ENCODE results near the gene RALGPS2.

RALGPS2 gene

GRCh38 chr1:178724728-178725465 is at the start of gene RALGPS2:
TSS of gene RALGPS2 (plus strand) at chr1:178725244. CDS start at chr1:178776765, 51,521 bp downstream.
- TF ChIP-seq CTCF (IDR thresholded peaks at IDR 0.05; ENCODE audit: insufficient read depth, low read length, missing control alignments) = no peak
- ChIA-PET CTCF (no interaction called here), POLR2A (interaction anchor here (0.8 to 1.0 kb wide), 2 partner anchors 182 to 186 kb away, joined by 3 to 4 read pairs; no protein-coding TSS in a partner anchor)
- DNase-seq (ENCODE audit: low read depth, low spot score) = no peak
- H3K4me3 ChIP-seq (ENCODE audit: low read depth, low read length) = peak within 1 kb of the TSS; percentile 76

DNA sequence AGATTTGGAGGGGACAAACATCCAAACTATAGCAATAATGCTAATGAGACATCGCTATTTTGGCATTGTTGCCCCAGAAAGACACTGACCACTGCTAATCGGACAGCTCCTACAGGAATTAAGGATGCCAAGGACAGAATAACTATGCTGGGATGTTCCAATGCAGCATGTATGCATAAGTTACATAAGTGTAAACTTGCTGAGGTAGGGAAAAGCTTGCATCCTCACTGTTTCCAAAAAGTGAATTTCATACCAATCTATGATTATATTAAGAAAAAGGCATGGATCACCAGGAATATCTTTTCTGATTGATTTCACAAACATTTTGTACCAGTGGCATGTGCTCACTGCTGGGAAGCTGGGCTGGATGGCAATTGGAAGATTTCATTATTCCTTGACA is 45.8 kb upstream of the RALGPS2 start:
- TF ChIP-seq CTCF (IDR thresholded peaks at IDR 0.05; ENCODE audit: insufficient read depth, low read length, missing control alignments) = no peak
- ChIA-PET POLR2A (no interaction called here), CTCF (interaction anchor here (1.4 to 1.5 kb wide), 2 partner anchors 9 to 13 kb away, joined by 3 to 4 read pairs; no protein-coding TSS in a partner anchor)
- no peak for DNase-seq (ENCODE audit: low read depth, low spot score)
- no peak overlapping the region for H3K4me3 ChIP-seq (ENCODE audit: low read depth, low read length)

GRCh38 chr1:178682429-178682828 is 42.6 kb upstream of the RALGPS2 start:
- no peak for TF ChIP-seq CTCF (IDR thresholded peaks at IDR 0.05; ENCODE audit: insufficient read depth, low read length, missing control alignments)
- ChIA-PET CTCF (interaction anchor here (1.1 kb wide), 2 partner anchors 16 to 92 kb away, joined by 3 to 4 read pairs; no protein-coding TSS in a partner anchor), POLR2A (no interaction called here)
- no peak overlapping the region for H3K4me3 ChIP-seq (ENCODE audit: low read depth, low read length)
- no peak for DNase-seq (ENCODE audit: low read depth, low spot score)

GRCh38 chr1:178682886-178683285 is 42.2 kb upstream of the RALGPS2 start:
- H3K4me3 ChIP-seq (ENCODE audit: low read depth, low read length) = no peak overlapping the region
- DNase-seq (ENCODE audit: low read depth, low spot score) = no peak
- TF ChIP-seq CTCF (IDR thresholded peaks at IDR 0.05; ENCODE audit: insufficient read depth, low read length, missing control alignments) = no peak
- CTCF ChIA-PET = interaction anchor here (0.8 to 1.1 kb wide), 3 partner anchors 16 to 140 kb away, joined by 3 to 4 read pairs (median 3); no protein-coding TSS in a partner anchor
- POLR2A ChIA-PET = interaction anchor here (0.9 to 2.0 kb wide), 2 partner anchors 32 to 145 kb away, joined by 4 to 6 read pairs; no protein-coding TSS in a partner anchor

DNA sequence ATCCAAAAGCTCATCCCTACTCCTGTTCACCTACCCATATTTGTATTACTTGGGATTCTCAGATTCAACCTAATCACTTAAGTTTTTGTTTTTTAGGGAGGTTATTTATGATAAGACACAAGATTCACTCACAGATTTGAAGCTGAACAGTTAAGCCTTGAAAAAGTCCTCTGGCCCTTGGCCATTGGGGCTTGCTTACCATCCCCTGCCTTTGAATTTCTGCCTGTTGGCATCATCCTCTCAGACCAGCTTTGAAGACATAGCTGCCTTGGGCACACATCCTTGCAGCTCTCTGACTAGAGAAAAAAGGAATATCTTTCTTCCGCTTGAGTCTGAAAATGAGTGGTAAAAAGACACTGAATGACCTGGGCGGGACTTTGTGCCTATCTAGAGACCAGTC is 41.8 kb upstream of the RALGPS2 start:
- no peak overlapping the region for H3K4me3 ChIP-seq (ENCODE audit: low read depth, low read length)
- TF ChIP-seq CTCF (IDR thresholded peaks at IDR 0.05; ENCODE audit: insufficient read depth, low read length, missing control alignments) = no peak
- no peak for DNase-seq (ENCODE audit: low read depth, low spot score)
- ChIA-PET POLR2A (interaction anchor here (0.9 to 2.0 kb wide), 2 partner anchors 32 to 145 kb away, joined by 4 to 6 read pairs; no protein-coding TSS in a partner anchor), CTCF (interaction anchor here (0.8 to 1.1 kb wide), 3 partner anchors 16 to 140 kb away, joined by 3 to 4 read pairs (median 3); no protein-coding TSS in a partner anchor)

DNA sequence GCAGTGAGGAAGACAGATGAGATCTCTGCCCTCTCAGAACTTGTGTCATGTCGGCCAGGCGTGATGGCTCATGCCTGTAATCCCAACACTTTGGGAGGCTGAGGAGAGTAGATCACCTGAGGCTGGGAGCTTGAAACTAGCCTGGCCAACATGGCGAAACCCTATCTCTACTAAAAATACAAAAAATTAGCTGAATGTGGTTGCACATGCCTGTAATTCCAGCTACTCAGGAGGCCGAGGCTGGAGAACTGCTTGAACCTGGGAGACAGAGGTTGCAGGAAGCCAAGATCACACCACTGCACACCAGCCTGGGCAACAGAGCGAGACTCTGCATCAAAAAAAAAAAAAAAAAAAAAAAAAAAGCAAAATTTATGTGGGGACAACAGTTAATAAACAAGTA is 40.9 kb upstream of the RALGPS2 start:
- CTCF ChIA-PET = interaction anchor here (0.7 to 1.1 kb wide), 3 partner anchors 54 to 142 kb away, joined by 3 to 4 read pairs (median 3); no protein-coding TSS in a partner anchor
- H3K4me3 ChIP-seq (ENCODE audit: low read depth, low read length) = no peak overlapping the region
- TF ChIP-seq CTCF (IDR thresholded peaks at IDR 0.05; ENCODE audit: insufficient read depth, low read length, missing control alignments) = no peak
- POLR2A ChIA-PET = interaction anchor here (0.6 to 2.0 kb wide), 5 partner anchors 33 to 412 kb away, joined by 3 to 6 read pairs (median 4); no protein-coding TSS in a partner anchor
- no peak for DNase-seq (ENCODE audit: low read depth, low spot score)

Measured in AG04449 (cell line).